ENCODE measurements around the gene DMWD. TPM values are rescaled to one million over a fixed set of nuclear protein-coding genes. Genes with fewer than 3 reads are reported as not detected.

Gene DMWD
- total and polyA plus RNA-seq, 2 donors (not counting 1 experiment from before 2014, with no cell fraction given), result 25.1 to 86.4 TPM

DNA sequence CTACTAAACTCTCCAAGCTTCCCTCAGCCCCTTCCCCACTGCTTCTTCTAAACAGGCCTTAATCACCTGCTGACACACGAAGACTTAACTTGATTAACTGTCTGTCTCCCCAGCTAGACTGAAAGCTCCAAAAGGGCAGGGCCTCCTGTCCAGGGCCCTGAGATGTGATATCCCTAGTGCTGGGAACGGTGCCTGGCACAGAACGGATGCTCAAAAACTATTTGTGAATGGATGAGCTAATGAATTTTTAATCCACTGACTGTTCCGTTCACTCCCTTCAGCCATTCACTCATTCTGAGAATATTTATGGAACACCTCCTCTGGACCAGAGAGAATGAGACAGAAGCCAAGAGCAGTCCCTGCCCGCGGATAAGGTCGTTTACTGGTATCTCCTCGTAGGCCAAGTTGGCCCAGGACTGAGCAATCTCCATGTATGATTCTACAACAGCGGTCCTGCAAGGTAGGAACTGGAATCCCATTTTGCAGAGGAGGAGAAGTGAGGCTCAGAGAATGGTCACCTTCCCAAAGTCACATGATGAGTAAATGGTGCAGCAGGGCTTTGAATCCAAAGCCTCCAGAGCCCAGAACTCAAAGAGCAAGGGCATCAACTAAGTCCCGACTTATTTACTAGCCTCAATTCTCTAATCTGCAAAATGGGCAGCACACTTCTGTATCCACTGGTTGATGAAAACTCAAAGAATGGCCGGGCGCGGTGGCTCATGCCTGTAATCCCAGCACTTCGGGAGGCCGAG lies 3.4 kb downstream of the DMWD start:
- no peak overlapping the region for H3K9ac ChIP-seq (ENCODE audit: low read length)
- H3K36me3 ChIP-seq (replicated peaks in 1 of 2; ENCODE audit: control extremely low read depth in 1 of 2, control insufficient read depth in 1 of 2, extremely low read depth in 1 of 2, insufficient read depth in 2 of 2, low read length in 1 of 2), result peaks cover 0 to 29% of the 10 kb centered on the region in 2 experiments
- CTCF ChIA-PET, result interaction anchor here (0.7 to 3.5 kb wide), 4 partner anchors 10 to 62 kb away, joined by 3 to 13 read pairs (median 4); no protein-coding TSS in a partner anchor
- H3K27ac ChIP-seq (ENCODE audit: low read length in 2 of 2), result no peak overlapping the region
- POLR2A ChIA-PET, result no interaction called here
- WGBS (ENCODE audit: insufficient coverage), result 99% methylated on average over 7 of the region's 15 CpGs
- H3K27me3 ChIP-seq (replicated peaks in 1 of 4; ENCODE audit: control extremely low read depth in 1 of 4, control insufficient read depth in 3 of 4, insufficient read depth in 4 of 4, low read length in 3 of 4), result no peaks in the 10 kb centered on the region
- H4K20me1 ChIP-seq (ENCODE audit: control insufficient read depth, insufficient read depth, low read length, poor library complexity, severe bottlenecking), result peaks cover 63% of the 10 kb centered on the region
- ATAC-seq (ENCODE audit: low read depth), result no peak
- TF ChIP-seq, protein P1, sequence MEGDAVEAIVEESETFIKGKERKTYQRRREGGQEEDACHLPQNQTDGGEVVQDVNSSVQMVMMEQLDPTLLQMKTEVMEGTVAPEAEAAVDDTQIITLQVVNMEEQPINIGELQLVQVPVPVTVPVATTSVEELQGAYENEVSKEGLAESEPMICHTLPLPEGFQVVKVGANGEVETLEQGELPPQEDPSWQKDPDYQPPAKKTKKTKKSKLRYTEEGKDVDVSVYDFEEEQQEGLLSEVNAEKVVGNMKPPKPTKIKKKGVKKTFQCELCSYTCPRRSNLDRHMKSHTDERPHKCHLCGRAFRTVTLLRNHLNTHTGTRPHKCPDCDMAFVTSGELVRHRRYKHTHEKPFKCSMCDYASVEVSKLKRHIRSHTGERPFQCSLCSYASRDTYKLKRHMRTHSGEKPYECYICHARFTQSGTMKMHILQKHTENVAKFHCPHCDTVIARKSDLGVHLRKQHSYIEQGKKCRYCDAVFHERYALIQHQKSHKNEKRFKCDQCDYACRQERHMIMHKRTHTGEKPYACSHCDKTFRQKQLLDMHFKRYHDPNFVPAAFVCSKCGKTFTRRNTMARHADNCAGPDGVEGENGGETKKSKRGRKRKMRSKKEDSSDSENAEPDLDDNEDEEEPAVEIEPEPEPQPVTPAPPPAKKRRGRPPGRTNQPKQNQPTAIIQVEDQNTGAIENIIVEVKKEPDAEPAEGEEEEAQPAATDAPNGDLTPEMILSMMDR (IDR thresholded peaks at IDR 0.05), result no peak
- no peak for TF ChIP-seq EZH2 (IDR thresholded peaks at IDR 0.05; ENCODE audit: borderline replicate concordance, insufficient read depth, low read depth, low read length, poor library complexity, severe bottlenecking)
- Mint-ChIP-seq H3K4me1 (peaks cover 28% of the 10 kb centered on the region), H3K27ac (no peak overlapping the region), H3K27me3 (peaks cover 2% of the 10 kb centered on the region), H3K4me3 (no peak overlapping the region), H3K9me3 (ENCODE audit: insufficient read depth) (no peaks in the 10 kb centered on the region)
- no peak overlapping the region for H2AFZ ChIP-seq (ENCODE audit: insufficient read depth, low read depth, low read length, poor library complexity, severe bottlenecking)
- peaks cover 29% of the 10 kb centered on the region for H3K79me2 ChIP-seq (ENCODE audit: control insufficient read depth, insufficient read depth, low read length)
- H3K4me3 ChIP-seq (ENCODE audit: control extremely low read depth in 1 of 5, extremely low read depth in 1 of 5, insufficient read depth in 1 of 5, low read depth in 2 of 5, low read length in 4 of 5), result no peak overlapping the region
- no peak overlapping the region for H3K4me2 ChIP-seq (replicated peaks; ENCODE audit: low read depth, low read length, poor library complexity, severe bottlenecking)
- no peak for DNase-seq
- no peaks in the 10 kb centered on the region for H3K9me3 ChIP-seq (ENCODE audit: control extremely low read depth in 1 of 3, control insufficient read depth in 2 of 3, insufficient read depth in 1 of 3, low read length in 2 of 3)
- H3K4me1 ChIP-seq (ENCODE audit: control insufficient read depth in 2 of 2, insufficient read depth in 2 of 2, low read length in 2 of 2), result peaks cover 24 to 29% of the 10 kb centered on the region in 2 donors
- intact Hi-C loops (cut with micrococcal nuclease), result no loop called here

DNA sequence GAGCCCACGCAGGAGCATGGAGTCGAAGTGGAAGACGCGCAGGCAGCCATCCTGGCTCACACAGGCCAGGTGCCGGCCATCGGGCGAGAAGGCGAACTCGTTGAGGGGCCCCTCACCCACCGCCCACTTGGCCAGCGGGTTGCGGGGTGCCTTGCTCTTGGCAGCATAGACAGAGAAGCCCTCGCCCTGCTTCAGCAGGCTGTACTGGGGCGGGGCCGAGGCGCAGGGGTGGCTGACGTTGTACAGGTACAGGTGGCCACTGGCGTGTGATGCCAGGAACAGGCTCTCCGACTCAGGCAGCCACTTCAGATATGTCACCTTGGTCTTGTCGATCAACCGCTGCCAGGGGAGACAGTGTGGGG lies 6.1 kb downstream of the DMWD start:
- Histone ChIP-seq H3K27ac (ENCODE audit: low read length in 2 of 2) (no peak overlapping the region), H3K9ac (ENCODE audit: low read length) (no peak overlapping the region), H2AFZ (ENCODE audit: insufficient read depth, low read depth, low read length, poor library complexity, severe bottlenecking) (no peak overlapping the region), H4K20me1 (ENCODE audit: control insufficient read depth, insufficient read depth, low read length, poor library complexity, severe bottlenecking) (peaks cover 80% of the 10 kb centered on the region), H3K4me2 (replicated peaks; ENCODE audit: low read depth, low read length, poor library complexity, severe bottlenecking) (no peak overlapping the region), H3K4me1 (ENCODE audit: control insufficient read depth in 2 of 2, insufficient read depth in 2 of 2, low read length in 2 of 2) (peaks cover 10 to 11% of the 10 kb centered on the region in 2 donors), H3K36me3 (replicated peaks in 1 of 2; ENCODE audit: control extremely low read depth in 1 of 2, control insufficient read depth in 1 of 2, extremely low read depth in 1 of 2, insufficient read depth in 2 of 2, low read length in 1 of 2) (peaks cover 0 to 29% of the 10 kb centered on the region in 2 experiments), H3K79me2 (ENCODE audit: control insufficient read depth, insufficient read depth, low read length) (peaks cover 12% of the 10 kb centered on the region), H3K9me3 (ENCODE audit: control extremely low read depth in 1 of 3, control insufficient read depth in 2 of 3, insufficient read depth in 1 of 3, low read length in 2 of 3) (no peaks in the 10 kb centered on the region), H3K4me3 (ENCODE audit: control extremely low read depth in 1 of 5, extremely low read depth in 1 of 5, insufficient read depth in 1 of 5, low read depth in 2 of 5, low read length in 4 of 5) (no peak overlapping the region), H3K27me3 (replicated peaks in 1 of 4; ENCODE audit: control extremely low read depth in 1 of 4, control insufficient read depth in 3 of 4, insufficient read depth in 4 of 4, low read length in 3 of 4) (peaks cover 0 to 2% (median 0%) of the 10 kb centered on the region in 4 experiments)
- 98% methylated on average over 21 of the region's 21 CpGs for WGBS (ENCODE audit: insufficient coverage)
- peaks cover 10% of the 10 kb centered on the region for H3K4me1 Mint-ChIP-seq
- CTCF ChIA-PET, result no interaction called here
- H3K27me3 Mint-ChIP-seq, result no peaks in the 10 kb centered on the region
- no peak overlapping the region for H3K4me3 Mint-ChIP-seq
- no peaks in the 10 kb centered on the region for H3K9me3 Mint-ChIP-seq (ENCODE audit: insufficient read depth)
- ATAC-seq (ENCODE audit: low read depth) (no peak), DNase-seq (no peak)
- TF ChIP-seq, protein P1 (IDR thresholded peaks at IDR 0.05), result no peak
- no peak for TF ChIP-seq EZH2 (IDR thresholded peaks at IDR 0.05; ENCODE audit: borderline replicate concordance, insufficient read depth, low read depth, low read length, poor library complexity, severe bottlenecking)
- POLR2A ChIA-PET, result no interaction called here
- intact Hi-C loops (cut with micrococcal nuclease), result no loop called here
- no peak overlapping the region for H3K27ac Mint-ChIP-seq
